Epithelial cell of prostate (primary cell): ENCODE data around the gene EXOSC10.
"Not testable (repeated sequence)": the region's sequence is repeated elsewhere in the genome, so short reads cannot be mapped to it uniquely, and the experiment has no call there.

ENCODE experiments used
- DNase-seq: peaks from one replicate; pipeline ENCODE4 v3.0.0-alpha.2; 2011; ENCODE audit warnings: low read depth, low spot score
- H3K27ac ChIP-seq: fragments of 450-650 bp; 2 replicates; pipeline ENCODE4 v1.5.1; 2017; ENCODE audit warnings: mild to moderate bottlenecking

The EXOSC10 gene

GRCh38 chr1:11024154-11024873, 75.4 kb downstream of the EXOSC10 start:
- peak overlapping the region; percentile 30 for H3K27ac ChIP-seq
- DNase-seq, result no peak

- H3K27ac ChIP-seq, result no peak overlapping the region
- no peak for DNase-seq
These were observed 76.5 kb downstream of the EXOSC10 start for GRCh38 chr1:11023201-11023600.

- H3K27ac ChIP-seq, result no peak overlapping the region
- no peak for DNase-seq
These were observed 79.7 kb downstream of the EXOSC10 start for GRCh38 chr1:11019971-11020370.

- H3K27ac ChIP-seq, DNase-seq: not testable (repeated sequence)
These were observed 80.3 kb downstream of the EXOSC10 start for GRCh38 chr1:11019358-11019757.
